ENCODE measurements around the gene KRT82.
"Not testable (repeated sequence)": the region's sequence is repeated elsewhere in the genome, so short reads cannot be mapped to it uniquely, and the experiment has no call there.

Gene KRT82

GRCh38 chr12:52347551-52348510 lies 58.3 kb downstream of the KRT82 start:
- H3K4me1 ChIP-seq (ENCODE audit: control insufficient read depth in 2 of 2, insufficient read depth in 2 of 2, low read length in 2 of 2): no peaks in the 10 kb centered on the region

GRCh38 chr12:52347016-52347415 lies 59.1 kb downstream of the KRT82 start:
- Histone ChIP-seq H3K4me3 (ENCODE audit: low read length in 2 of 2) (no peak overlapping the region), H3K36me3 (ENCODE audit: control insufficient read depth in 2 of 2, insufficient read depth in 2 of 2, low read length in 2 of 2) (no peaks in the 10 kb centered on the region), H3K27me3 (ENCODE audit: control insufficient read depth in 2 of 2, insufficient read depth in 2 of 2, low read length in 2 of 2) (peaks cover 0 to 2% of the 10 kb centered on the region in 2 donors), H3K27ac (ENCODE audit: low read depth in 2 of 2, low read length in 2 of 2) (no peak overlapping the region), H3K4me1 (ENCODE audit: control insufficient read depth in 2 of 2, insufficient read depth in 2 of 2, low read length in 2 of 2) (no peaks in the 10 kb centered on the region), H3K9me3 (ENCODE audit: control insufficient read depth in 2 of 2, low read length in 2 of 2) (no peaks in the 10 kb centered on the region), H3K9ac (ENCODE audit: low read depth in 1 of 2, low read length in 2 of 2) (no peak overlapping the region)

More at GRCh38 chr12:52347551-52348510, 58.3 kb downstream of the KRT82 start:
- H3K27ac ChIP-seq (ENCODE audit: low read depth in 2 of 2, low read length in 2 of 2): no peak overlapping the region
- no peaks in the 10 kb centered on the region for H3K36me3 ChIP-seq (ENCODE audit: control insufficient read depth in 2 of 2, insufficient read depth in 2 of 2, low read length in 2 of 2)
- no peaks in the 10 kb centered on the region for H3K9me3 ChIP-seq (ENCODE audit: control insufficient read depth in 2 of 2, low read length in 2 of 2)
- no peak overlapping the region for H3K9ac ChIP-seq (ENCODE audit: low read depth in 1 of 2, low read length in 2 of 2)
- H3K27me3 ChIP-seq (ENCODE audit: control insufficient read depth in 2 of 2, insufficient read depth in 2 of 2, low read length in 2 of 2): peaks cover 0 to 2% of the 10 kb centered on the region in 2 donors
- no peak overlapping the region for H3K4me3 ChIP-seq (ENCODE audit: low read length in 2 of 2)

GRCh38 chr12:52346593-52346992 lies 59.5 kb downstream of the KRT82 start:
- Histone ChIP-seq H3K4me3 (ENCODE audit: low read length in 2 of 2) (no peak overlapping the region), H3K27ac (ENCODE audit: low read depth in 2 of 2, low read length in 2 of 2) (no peak overlapping the region), H3K9ac (ENCODE audit: low read depth in 1 of 2, low read length in 2 of 2) (no peak overlapping the region), H3K9me3 (ENCODE audit: control insufficient read depth in 2 of 2, low read length in 2 of 2) (no peaks in the 10 kb centered on the region), H3K4me1 (ENCODE audit: control insufficient read depth in 2 of 2, insufficient read depth in 2 of 2, low read length in 2 of 2) (no peaks in the 10 kb centered on the region), H3K36me3 (ENCODE audit: control insufficient read depth in 2 of 2, insufficient read depth in 2 of 2, low read length in 2 of 2) (no peaks in the 10 kb centered on the region), H3K27me3 (ENCODE audit: control insufficient read depth in 2 of 2, insufficient read depth in 2 of 2, low read length in 2 of 2) (peaks cover 0 to 2% of the 10 kb centered on the region in 2 donors)

- not testable (repeated sequence) for H3K27ac ChIP-seq (ENCODE audit: low read depth in 2 of 2, low read length in 2 of 2); H3K9me3 ChIP-seq (ENCODE audit: control insufficient read depth in 2 of 2, low read length in 2 of 2); H3K27me3 ChIP-seq (ENCODE audit: control insufficient read depth in 2 of 2, insufficient read depth in 2 of 2, low read length in 2 of 2); H3K9ac ChIP-seq (ENCODE audit: low read depth in 1 of 2, low read length in 2 of 2); H3K4me3 ChIP-seq (ENCODE audit: low read length in 2 of 2); H3K4me1 ChIP-seq (ENCODE audit: control insufficient read depth in 2 of 2, insufficient read depth in 2 of 2, low read length in 2 of 2); H3K36me3 ChIP-seq (ENCODE audit: control insufficient read depth in 2 of 2, insufficient read depth in 2 of 2, low read length in 2 of 2)
Observed at GRCh38 chr12:52345041-52345440, 61.1 kb downstream of the KRT82 start.

- no peaks in the 10 kb centered on the region for H3K4me1 ChIP-seq (ENCODE audit: control insufficient read depth in 2 of 2, insufficient read depth in 2 of 2, low read length in 2 of 2)
Observed at GRCh38 chr12:52344111-52344510, 62.0 kb downstream of the KRT82 start.

More at GRCh38 chr12:52344111-52344510, 62.0 kb downstream of the KRT82 start:
- no peak overlapping the region for H3K27ac ChIP-seq (ENCODE audit: low read depth in 2 of 2, low read length in 2 of 2)
- no peaks in the 10 kb centered on the region for H3K9me3 ChIP-seq (ENCODE audit: control insufficient read depth in 2 of 2, low read length in 2 of 2)
- H3K36me3 ChIP-seq (ENCODE audit: control insufficient read depth in 2 of 2, insufficient read depth in 2 of 2, low read length in 2 of 2): no peaks in the 10 kb centered on the region
- no peak overlapping the region for H3K4me3 ChIP-seq (ENCODE audit: low read length in 2 of 2)
- peaks cover 0 to 2% of the 10 kb centered on the region in 2 donors for H3K27me3 ChIP-seq (ENCODE audit: control insufficient read depth in 2 of 2, insufficient read depth in 2 of 2, low read length in 2 of 2)
- no peak overlapping the region for H3K9ac ChIP-seq (ENCODE audit: low read depth in 1 of 2, low read length in 2 of 2)
